Colonic mucosa (tissue), 4 donors: Measurements from ENCODE around the gene PTPRN2. TPM values are rescaled to one million over a fixed set of nuclear protein-coding genes. Genes with fewer than 3 reads are reported as not detected.

Experiments used
- DNase-seq: peaks from one replicate; pipeline ENCODE4 v3.0.0-alpha.2; 2020
- H3K27ac ChIP-seq: fragments of 200-600 bp; one replicate; pipeline ENCODE4 v1.8.0; 2021
- H3K27me3 ChIP-seq: fragments of 200-600 bp; one replicate; pipeline ENCODE4 v1.8.0; 2021
- H3K36me3 ChIP-seq: fragments of 200-600 bp; one replicate; pipeline ENCODE4 v1.8.0; 2021
- H3K4me1 ChIP-seq: fragments of 200-600 bp; one replicate; pipeline ENCODE4 v1.8.0; 2021; ENCODE audit warnings: mild to moderate bottlenecking
- H3K4me3 ChIP-seq: fragments of 200-600 bp; one replicate; pipeline ENCODE4 v1.8.0; 2021
- H3K9ac ChIP-seq, 2 donors: one replicate each; pipeline ENCODE4 v1.7.0; 2013; ENCODE audit warnings: control low read depth in 2 of 2, low read depth in 2 of 2, low read length in 2 of 2
- H3K9me3 ChIP-seq: fragments of 200-600 bp; one replicate; pipeline ENCODE4 v1.8.0; 2021
- intact Hi-C: fragments of 100-400 bp; cut with DNase I; formaldehyde crosslinking; loops from one replicate; pipeline ENCODE4 v1.14.1; 2022
- total RNA-seq, 2 donors: library from RNA; stranded (reverse); fragmentation: NEBNext Ultra II Directional in 1 of 2; extraction: Animal tissue kit (Norgen Biotek cat#: 25700) in 1 of 2; gene quantifications; one replicate each; pipeline ENCODE4 v1.2.1, GENCODE V29; 2021
- TF ChIP-seq, protein P1 (sequence below): fragments of 200-600 bp; IDR thresholded peaks from one replicate; pipeline ENCODE4 v1.8.0; 2022; ENCODE audit warnings: antibody characterized with exemption, mild to moderate bottlenecking
- donor health status: healthy.
- donor health status: DM: no; HTN: no; CAD: no.
- donor health status: DM: no; HTN: no; CAD: no.

Gene PTPRN2
- total RNA-seq, 2 donors from 2014 or later: 14.7 to 21.6 TPM

- Histone ChIP-seq H3K9me3 (no peaks in the 10 kb centered on the region), H3K36me3 (no peaks in the 10 kb centered on the region), H3K4me1 (no peaks in the 10 kb centered on the region), H3K9ac (no peak overlapping the region), H3K4me3 (no peak overlapping the region), H3K27me3 (no peaks in the 10 kb centered on the region), H3K27ac (no peak overlapping the region)
- intact Hi-C loops: no loop called here
- DNase-seq: no peak
- TF ChIP-seq, protein P1, sequence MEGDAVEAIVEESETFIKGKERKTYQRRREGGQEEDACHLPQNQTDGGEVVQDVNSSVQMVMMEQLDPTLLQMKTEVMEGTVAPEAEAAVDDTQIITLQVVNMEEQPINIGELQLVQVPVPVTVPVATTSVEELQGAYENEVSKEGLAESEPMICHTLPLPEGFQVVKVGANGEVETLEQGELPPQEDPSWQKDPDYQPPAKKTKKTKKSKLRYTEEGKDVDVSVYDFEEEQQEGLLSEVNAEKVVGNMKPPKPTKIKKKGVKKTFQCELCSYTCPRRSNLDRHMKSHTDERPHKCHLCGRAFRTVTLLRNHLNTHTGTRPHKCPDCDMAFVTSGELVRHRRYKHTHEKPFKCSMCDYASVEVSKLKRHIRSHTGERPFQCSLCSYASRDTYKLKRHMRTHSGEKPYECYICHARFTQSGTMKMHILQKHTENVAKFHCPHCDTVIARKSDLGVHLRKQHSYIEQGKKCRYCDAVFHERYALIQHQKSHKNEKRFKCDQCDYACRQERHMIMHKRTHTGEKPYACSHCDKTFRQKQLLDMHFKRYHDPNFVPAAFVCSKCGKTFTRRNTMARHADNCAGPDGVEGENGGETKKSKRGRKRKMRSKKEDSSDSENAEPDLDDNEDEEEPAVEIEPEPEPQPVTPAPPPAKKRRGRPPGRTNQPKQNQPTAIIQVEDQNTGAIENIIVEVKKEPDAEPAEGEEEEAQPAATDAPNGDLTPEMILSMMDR: no peak
Observed at GRCh38 chr7:157837561-157837960, 750.1 kb downstream of the PTPRN2 start.

DNA sequence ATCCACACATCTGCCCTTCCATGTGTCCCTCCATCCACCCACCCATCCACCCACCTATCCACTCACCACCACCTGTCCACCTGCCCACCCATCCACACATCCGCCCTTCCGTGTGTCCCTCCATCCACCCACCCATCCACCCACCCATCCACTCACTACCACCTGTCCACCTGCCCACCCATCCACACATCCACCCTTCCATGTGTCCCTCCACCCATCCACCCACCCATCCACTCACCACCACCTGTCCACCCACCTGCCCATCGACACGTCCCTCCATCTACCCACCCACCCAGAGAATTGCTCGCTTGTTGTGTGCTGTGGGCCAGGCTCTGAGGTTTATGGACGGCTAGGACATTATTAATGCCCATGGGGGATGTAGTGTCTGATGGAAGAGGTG, 750.6 kb downstream of the PTPRN2 start:
- Histone ChIP-seq H3K4me3 (no peak overlapping the region), H3K27me3 (no peaks in the 10 kb centered on the region), H3K36me3 (no peaks in the 10 kb centered on the region), H3K9ac (no peak overlapping the region), H3K4me1 (no peaks in the 10 kb centered on the region), H3K9me3 (no peaks in the 10 kb centered on the region), H3K27ac (no peak overlapping the region)
- intact Hi-C loops: no loop called here
- no peak for DNase-seq
- TF ChIP-seq, protein P1: no peak

DNA sequence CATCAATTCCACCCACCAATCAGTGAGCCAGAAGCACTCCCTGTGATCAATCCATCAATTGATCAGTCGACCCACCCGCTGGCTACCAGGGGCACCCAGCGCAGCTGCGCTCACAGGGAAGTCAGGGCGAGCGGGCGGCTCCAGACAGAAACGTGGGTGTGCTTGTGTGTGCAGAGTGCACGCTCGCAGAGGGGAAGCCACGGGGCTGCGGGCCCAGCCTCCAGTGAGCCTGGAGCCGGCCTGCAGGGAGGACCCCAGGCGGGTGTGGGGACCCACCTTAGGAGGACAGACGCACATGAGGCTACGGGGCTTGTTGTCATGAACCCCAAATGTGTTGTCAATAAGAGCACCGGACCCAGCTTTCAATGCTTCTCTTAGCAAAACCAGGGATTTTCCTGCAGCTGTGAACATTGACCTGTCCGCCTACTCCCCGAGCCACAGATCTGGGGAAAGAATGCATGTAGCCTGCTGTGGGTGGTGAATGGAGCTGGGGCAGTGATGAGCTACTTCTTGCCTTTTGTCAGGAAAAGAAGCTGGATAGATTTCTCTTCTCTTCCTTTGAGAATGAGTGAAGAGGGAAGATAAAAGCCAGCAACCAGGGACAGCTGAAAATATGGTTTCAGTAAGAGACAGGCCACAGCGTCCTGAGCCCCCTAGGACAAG, 753.0 kb downstream of the PTPRN2 start:
- no peak overlapping the region for H3K4me3 ChIP-seq
- TF ChIP-seq, protein P1: no peak
- H3K36me3 ChIP-seq: no peaks in the 10 kb centered on the region
- no peak overlapping the region for H3K27ac ChIP-seq
- intact Hi-C loops: no loop called here
- H3K27me3 ChIP-seq: no peaks in the 10 kb centered on the region
- H3K4me1 ChIP-seq: no peaks in the 10 kb centered on the region
- no peaks in the 10 kb centered on the region for H3K9me3 ChIP-seq
- H3K9ac ChIP-seq: no peak overlapping the region
- no peak for DNase-seq

DNA sequence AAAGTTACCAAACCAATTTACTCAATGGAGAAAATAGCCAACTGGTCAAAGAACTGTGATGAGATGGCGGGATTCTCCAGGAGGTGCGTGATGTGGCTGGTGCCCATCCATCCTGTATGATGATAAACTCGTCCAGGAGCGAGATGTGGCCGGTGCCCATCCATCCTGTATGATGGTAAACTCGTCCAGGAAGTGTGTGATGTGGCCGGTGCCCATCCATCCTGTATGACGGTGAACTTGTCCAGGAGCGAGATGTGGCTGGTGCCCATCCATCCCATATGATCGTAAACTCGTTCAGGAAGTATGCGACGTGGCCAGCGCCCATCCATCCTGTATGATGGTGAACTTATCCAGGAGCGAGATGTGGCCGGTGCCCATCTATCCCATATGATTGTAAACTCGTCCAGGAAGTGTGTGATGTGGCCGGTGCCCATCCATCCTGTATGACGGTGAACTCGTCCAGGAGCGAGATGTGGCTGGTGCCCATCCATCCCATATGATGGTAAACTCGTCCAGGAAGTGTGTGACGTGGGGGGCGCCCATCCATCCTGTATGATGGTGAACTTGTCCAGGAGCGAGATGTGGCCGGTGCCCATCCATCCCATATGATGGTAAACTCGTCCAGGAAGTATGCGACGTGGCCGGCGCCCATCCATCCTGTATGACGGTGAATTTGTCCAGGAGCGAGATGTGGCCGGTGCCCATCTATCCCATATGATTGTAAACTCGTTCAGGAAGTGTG, 754.6 kb downstream of the PTPRN2 start:
- Histone ChIP-seq H3K9me3 (no peaks in the 10 kb centered on the region), H3K4me1 (no peaks in the 10 kb centered on the region), H3K4me3 (no peak overlapping the region), H3K36me3 (no peaks in the 10 kb centered on the region), H3K27me3 (no peaks in the 10 kb centered on the region), H3K9ac (no peak overlapping the region), H3K27ac (no peak overlapping the region)
- intact Hi-C loops: no loop called here
- TF ChIP-seq, protein P1: no peak
- no peak for DNase-seq

DNA sequence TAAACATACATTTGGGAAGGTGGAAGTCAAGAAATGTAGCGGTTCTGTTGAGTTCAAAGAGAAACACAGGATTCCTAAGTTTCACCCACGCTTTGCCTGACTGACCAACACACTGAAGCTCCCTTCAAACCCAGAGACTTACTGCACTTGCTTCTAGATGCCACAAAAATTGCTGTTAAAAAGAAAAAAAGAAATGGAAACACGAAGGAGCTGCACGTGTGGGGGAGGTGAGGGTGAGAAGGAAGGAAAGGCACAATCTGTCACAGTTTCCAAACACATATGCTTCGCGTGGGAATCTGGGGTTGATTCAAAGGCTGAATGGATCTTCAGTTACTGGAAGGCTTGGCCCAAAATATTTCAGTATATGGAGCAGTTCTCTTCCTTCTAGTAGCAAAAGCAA, 755.2 kb downstream of the PTPRN2 start:
- intact Hi-C loops: no loop called here
- DNase-seq: no peak
- no peak overlapping the region for H3K4me3 ChIP-seq
- H3K27ac ChIP-seq: no peak overlapping the region
- H3K4me1 ChIP-seq: no peaks in the 10 kb centered on the region
- H3K9me3 ChIP-seq: no peaks in the 10 kb centered on the region
- no peak overlapping the region for H3K9ac ChIP-seq
- TF ChIP-seq, protein P1: no peak
- H3K36me3 ChIP-seq: no peaks in the 10 kb centered on the region
- H3K27me3 ChIP-seq: no peaks in the 10 kb centered on the region
